Thoracic aorta (tissue), 2 donors: Measurements from ENCODE around the gene GPSM1. TPM values are rescaled to one million over a fixed set of nuclear protein-coding genes. Genes with fewer than 3 reads are reported as not detected.

Experiments used
- ATAC-seq: fragments of 150-250 bp; one replicate; pipeline ENCODE4 v1.8.0; 2017; ENCODE audit warnings: low read depth; ENCODE audit not compliant: insufficient number of reproducible peaks, low FRiP score
- DNase-seq: peaks from one replicate; pipeline ENCODE4 v3.0.0-alpha.2; 2020; ENCODE audit warnings: low spot score
- H3K27ac ChIP-seq, 2 donors: fragments of 200-600 bp; sonication (generic); 1 replicate in 1 of 2; 2 replicates in 1 of 2; pipeline ENCODE4 v1.5.1; 2016; ENCODE audit warnings: mild to moderate bottlenecking in 2 of 2, moderate library complexity in 2 of 2
- H3K27me3 ChIP-seq: fragments of 200-600 bp; sonication (generic); replicated peaks from 2 replicates; pipeline ENCODE4 v1.6.0; 2016; ENCODE audit warnings: mild to moderate bottlenecking; ENCODE audit not compliant: insufficient read depth
- H3K36me3 ChIP-seq: fragments of 200-600 bp; sonication (generic); one replicate; pipeline ENCODE4 v1.5.1; 2016
- H3K4me1 ChIP-seq, 2 donors: fragments of 200-600 bp; sonication (generic); 1 replicate in 1 of 2; 2 replicates in 1 of 2; pipeline versions ENCODE4 v1.5.1 to v1.6.0; 2016; ENCODE audit warnings: low read depth in 2 of 2, mild to moderate bottlenecking in 1 of 2; ENCODE audit not compliant: control insufficient read depth in 1 of 2
- H3K4me3 ChIP-seq: fragments of 200-600 bp; sonication (generic); 2 replicates; pipeline ENCODE4 v1.5.1; 2016; ENCODE audit warnings: mild to moderate bottlenecking
- H3K9me3 ChIP-seq: fragments of 200-600 bp; sonication (generic); 2 replicates; pipeline ENCODE4 v1.5.1; 2016
- total RNA-seq, 2 donors: library from RNA; depleted of rRNA; stranded (reverse); fragments of >200 nt; gene quantifications; one replicate each; pipeline versions ENCODE4 v1.1.0 to v1.2.3, GENCODE V29; 2016
- TF ChIP-seq, protein P1 (sequence below): fragments of 200-600 bp; sonication (generic); IDR thresholded peaks from one replicate; pipeline ENCODE4 v1.5.1; 2019; ENCODE audit warnings: antibody characterized with exemption

The GPSM1 gene
- total RNA-seq, 2 donors from 2014 or later: 29.2 to 33.6 TPM

DNA sequence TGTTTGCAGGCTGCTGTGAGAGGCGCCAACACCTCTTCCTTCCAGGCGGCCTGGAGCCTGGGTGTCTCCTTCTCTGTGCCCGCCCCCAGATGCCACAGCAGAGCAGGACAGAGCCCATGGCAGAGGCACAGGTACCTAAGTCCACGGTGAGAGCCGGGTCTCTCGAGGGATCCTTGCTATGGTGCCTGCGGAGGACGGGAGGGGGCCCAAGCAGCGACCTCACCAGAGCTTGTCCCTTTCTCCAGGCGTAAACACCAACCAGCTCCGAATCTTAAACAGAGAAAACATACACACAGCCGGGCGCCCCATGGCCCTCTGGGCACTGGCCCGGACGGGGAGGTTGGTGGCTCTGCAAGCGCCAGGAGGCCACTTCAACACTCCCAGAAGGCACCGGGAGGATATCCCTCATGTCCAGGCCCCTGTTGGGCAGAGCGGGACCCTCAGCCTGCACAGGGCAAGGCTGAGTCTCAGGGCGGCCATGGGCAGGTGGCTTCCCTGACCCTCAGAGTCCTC, 35.3 kb upstream of the GPSM1 start:
- no peaks in the 10 kb centered on the region for H3K9me3 ChIP-seq
- H3K36me3 ChIP-seq: no peaks in the 10 kb centered on the region
- DNase-seq (no peak), ATAC-seq (no peak)
- no peak overlapping the region for H3K27ac ChIP-seq
- no peaks in the 10 kb centered on the region for H3K4me1 ChIP-seq
- no peak overlapping the region for H3K4me3 ChIP-seq
- H3K27me3 ChIP-seq: no peaks in the 10 kb centered on the region
- TF ChIP-seq, protein P1, sequence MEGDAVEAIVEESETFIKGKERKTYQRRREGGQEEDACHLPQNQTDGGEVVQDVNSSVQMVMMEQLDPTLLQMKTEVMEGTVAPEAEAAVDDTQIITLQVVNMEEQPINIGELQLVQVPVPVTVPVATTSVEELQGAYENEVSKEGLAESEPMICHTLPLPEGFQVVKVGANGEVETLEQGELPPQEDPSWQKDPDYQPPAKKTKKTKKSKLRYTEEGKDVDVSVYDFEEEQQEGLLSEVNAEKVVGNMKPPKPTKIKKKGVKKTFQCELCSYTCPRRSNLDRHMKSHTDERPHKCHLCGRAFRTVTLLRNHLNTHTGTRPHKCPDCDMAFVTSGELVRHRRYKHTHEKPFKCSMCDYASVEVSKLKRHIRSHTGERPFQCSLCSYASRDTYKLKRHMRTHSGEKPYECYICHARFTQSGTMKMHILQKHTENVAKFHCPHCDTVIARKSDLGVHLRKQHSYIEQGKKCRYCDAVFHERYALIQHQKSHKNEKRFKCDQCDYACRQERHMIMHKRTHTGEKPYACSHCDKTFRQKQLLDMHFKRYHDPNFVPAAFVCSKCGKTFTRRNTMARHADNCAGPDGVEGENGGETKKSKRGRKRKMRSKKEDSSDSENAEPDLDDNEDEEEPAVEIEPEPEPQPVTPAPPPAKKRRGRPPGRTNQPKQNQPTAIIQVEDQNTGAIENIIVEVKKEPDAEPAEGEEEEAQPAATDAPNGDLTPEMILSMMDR: no peak

DNA sequence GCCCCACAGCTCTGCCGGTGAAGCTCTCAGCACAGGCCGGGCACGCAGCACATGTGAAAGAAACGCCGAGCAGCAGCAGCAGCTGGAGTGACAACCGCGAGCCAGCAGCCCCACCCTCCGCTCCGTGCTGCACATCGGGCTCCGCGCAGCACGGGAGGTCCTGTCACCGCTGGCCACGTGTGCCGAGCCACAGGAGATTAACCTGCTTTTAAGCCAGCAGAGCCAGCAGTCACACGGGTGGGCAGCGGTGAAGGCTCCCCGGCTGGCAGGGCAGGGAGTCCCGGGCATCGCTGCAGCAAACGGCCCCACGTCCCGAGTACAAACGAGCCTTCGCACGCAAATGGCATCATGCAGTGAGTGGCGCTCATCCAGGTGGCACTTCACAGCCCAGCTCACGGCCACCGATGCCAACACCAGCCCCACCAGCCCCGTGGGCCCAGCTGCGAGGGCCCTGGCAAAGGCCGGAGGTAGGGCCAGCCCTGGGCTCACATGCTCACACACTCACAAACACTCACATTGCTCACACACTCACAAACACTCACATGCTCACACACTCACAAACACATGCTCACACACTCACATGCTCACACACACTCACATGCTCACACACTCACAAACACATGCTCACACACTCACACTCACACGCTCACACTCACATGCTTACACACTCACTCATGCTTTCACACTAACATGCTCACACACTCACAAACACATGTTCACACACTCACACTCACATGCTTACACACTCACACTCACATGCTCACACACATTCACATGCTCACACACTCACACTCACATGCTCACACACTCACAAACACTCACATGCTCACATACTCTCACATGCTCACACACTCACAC, 34.5 kb upstream of the GPSM1 start:
- DNase-seq (no peak), ATAC-seq (no peak)
- Histone ChIP-seq H3K4me3 (no peak overlapping the region), H3K4me1 (no peaks in the 10 kb centered on the region), H3K27me3 (no peaks in the 10 kb centered on the region), H3K36me3 (no peaks in the 10 kb centered on the region), H3K9me3 (no peaks in the 10 kb centered on the region), H3K27ac (no peak overlapping the region)
- TF ChIP-seq, protein P1: no peak

DNA sequence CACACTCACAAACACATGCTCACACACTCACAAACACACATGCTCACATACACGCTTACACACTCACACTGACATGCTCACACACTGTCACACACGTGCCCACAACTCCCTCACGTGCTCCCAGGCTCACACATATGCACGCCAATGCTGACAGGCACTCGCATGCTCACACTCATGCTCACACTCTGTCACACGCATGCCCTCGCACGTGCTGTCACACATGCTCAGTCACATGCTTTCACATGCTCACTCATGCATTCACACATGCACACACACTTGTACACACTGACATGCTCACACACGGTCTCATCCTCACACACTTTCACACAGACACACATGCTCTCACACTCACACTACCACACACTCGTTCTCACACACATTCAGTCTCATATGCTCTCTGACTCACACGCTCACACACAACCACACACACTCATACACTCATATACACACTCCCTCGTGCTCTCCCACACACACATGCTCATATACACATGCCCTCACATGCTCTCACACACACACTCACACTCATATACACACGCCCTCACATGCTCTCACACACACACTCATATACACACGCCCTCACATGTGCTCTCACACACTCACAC, 33.8 kb upstream of the GPSM1 start:
- Histone ChIP-seq H3K9me3 (no peaks in the 10 kb centered on the region), H3K27me3 (no peaks in the 10 kb centered on the region), H3K4me3 (no peak overlapping the region)

DNA sequence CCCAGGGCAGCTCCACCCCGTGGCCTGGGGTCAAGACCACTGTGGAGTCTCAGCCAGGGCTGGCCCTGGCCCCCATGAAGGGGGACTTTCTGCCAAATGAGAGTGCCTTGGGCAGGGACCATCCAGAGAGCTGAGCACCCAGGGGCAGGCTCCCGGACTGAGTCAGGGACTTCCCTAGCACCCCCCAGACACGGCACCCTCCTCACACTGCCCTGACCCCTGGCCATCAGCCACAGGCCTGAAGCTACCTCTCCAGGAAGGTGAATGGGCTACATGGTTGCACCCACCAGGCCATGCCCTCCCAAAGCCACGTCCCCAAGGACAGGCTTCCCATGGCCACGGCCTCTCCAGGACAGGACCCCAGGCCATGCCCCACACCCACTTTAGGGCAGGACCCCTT, 32.9 kb upstream of the GPSM1 start:
- TF ChIP-seq, protein P1: no peak
- no peak for ATAC-seq

More for the DNA sequence above, 33.8 kb upstream of the GPSM1 start:
- TF ChIP-seq, protein P1: no peak
- H3K27ac ChIP-seq: no peak overlapping the region
- ATAC-seq (no peak), DNase-seq (no peak)
- no peaks in the 10 kb centered on the region for H3K36me3 ChIP-seq
- H3K4me1 ChIP-seq: no peaks in the 10 kb centered on the region

DNA sequence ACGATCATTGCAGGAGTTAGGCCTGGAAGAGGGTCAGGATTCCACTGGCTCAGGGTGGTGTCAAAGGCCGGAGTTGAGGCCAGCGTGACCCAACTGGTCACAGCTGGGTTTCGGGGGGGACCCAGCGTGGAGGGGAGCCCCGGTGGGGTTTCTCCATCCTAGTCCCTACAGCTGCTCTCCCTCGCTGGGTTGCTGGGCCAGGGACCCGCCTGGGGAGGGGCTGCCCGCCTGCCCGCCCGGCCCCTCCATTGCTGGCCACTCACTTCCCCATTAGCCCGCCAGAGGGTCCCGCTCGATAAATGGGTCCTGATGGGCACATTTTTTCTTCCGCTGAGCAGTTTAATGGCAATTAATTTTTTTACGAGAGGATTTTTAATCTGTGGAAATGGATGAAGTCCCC, 32.3 kb upstream of the GPSM1 start:
- DNase-seq (no peak), ATAC-seq (no peak)
- TF ChIP-seq, protein P1: no peak
- Histone ChIP-seq H3K9me3 (no peaks in the 10 kb centered on the region), H3K36me3 (no peaks in the 10 kb centered on the region), H3K27me3 (no peaks in the 10 kb centered on the region), H3K4me1 (no peaks in the 10 kb centered on the region), H3K27ac (no peak overlapping the region), H3K4me3 (no peak overlapping the region)

More for the DNA sequence above, 32.9 kb upstream of the GPSM1 start:
- Histone ChIP-seq H3K27ac (no peak overlapping the region), H3K36me3 (no peaks in the 10 kb centered on the region), H3K4me1 (no peaks in the 10 kb centered on the region), H3K27me3 (no peaks in the 10 kb centered on the region), H3K4me3 (no peak overlapping the region), H3K9me3 (no peaks in the 10 kb centered on the region)
- no peak for DNase-seq
